Activated T-cell treated with anti-CD3 and anti-CD28 coated beads, Interleukin-2, amount 50 U/mL, for 1 hour (primary cell): ENCODE results near the gene AGBL4.
"Not testable (repeated sequence)": the region's sequence is repeated elsewhere in the genome, so short reads cannot be mapped to it uniquely, and the experiment has no call there.

Source experiments
- DNase-seq: peaks from one replicate; pipeline ENCODE4 v3.0.0-alpha.2; 2020

AGBL4 gene

DNA sequence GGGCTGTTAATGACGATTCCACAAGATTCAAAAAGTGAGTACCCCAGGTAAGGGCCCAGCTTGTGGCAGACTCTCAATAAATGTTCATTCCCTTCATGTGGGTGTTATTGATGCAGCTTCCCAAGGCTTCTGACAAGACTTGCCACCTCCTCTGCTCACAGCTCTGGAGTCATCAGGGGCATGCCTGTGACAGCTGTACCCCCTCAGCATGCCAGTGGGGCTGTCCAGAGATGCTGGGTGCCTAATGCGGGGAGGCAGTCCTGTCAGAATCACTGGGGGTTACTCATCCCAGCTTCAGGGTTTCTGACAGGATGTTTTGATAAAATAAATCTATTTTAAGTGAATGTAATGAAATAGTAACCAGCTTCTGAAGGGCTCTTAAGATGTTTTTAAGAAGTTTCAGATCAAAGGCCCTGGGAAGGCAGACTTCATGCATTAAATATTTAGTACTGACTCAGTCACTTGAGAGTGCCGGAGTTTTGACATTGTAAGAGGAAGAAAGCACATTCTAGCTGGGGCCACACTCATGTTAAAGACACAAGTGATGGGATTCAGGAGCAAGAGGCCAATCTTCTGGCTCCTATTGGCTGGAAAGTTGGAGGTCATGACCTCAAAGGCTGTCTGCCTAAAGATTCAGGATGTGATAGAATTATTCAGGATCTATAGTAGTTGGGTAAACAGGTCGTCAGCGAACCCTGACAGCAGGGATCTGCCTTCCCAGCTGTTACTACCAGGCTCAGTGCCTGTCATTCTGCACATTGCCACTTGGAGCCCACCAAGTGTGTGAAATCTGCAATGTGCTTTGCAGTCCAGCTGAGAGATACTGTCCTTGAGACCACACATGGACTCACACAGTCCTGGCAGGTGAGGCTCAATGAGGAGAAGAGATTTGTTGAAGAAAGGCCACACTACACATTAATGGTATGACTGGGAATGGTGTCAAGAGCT, 1007.5 kb downstream of the AGBL4 start:
- DNase-seq, result no peak

- DNase-seq, result no peak
Observed at GRCh38 chr1:49013079-49013478, 1010.7 kb downstream of the AGBL4 start.

GRCh38 chr1:49002981-49003380, 1020.8 kb downstream of the AGBL4 start:
- not testable (repeated sequence) for DNase-seq

- no peak for DNase-seq
Observed at GRCh38 chr1:48999321-48999720, 1024.4 kb downstream of the AGBL4 start.

- DNase-seq, result no peak
Observed at GRCh38 chr1:48996311-48996710, 1027.4 kb downstream of the AGBL4 start.

GRCh38 chr1:48988633-48989197, 1035.0 kb downstream of the AGBL4 start:
- no peak for DNase-seq

DNA sequence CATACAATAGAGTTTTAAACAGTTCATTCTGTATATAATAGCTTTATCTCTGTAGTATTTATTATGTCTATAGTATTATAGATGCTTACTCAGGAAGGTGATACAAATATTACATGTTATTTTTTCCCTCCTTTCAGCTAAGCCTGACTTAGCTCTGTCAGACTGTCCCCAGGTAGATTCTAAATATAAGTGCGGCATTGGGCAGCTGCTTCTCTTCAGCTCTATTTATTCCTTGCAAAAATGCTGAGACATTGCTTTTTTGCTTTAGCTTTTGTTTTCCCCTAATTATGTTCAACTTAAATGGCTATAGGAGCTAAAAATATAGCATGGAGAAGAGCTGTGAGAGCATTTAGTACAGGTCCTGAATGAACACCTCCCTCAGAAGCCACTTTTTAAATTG, 1043.8 kb downstream of the AGBL4 start:
- no peak for DNase-seq

DNA sequence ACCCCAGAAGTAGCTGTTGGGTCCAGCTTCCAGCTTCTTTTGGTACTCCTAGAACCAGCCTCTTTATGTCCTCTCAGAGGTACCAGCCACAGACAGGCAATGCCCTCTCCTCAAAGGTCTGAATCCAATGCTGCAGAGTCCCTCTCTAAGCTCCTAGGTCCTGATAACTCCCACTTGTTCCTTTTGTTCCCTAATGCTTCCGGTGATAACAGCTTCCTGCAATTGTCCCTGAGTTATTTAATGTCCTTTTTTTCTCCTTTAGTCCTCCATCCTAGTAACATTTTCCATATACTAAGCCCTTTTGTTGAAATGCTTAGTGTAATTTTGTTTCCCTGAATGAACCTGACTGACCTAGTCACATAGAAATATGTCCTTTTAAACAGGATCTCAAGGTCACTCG, 1045.3 kb downstream of the AGBL4 start:
- no peak for DNase-seq

- DNase-seq, result no peak
Observed at GRCh38 chr1:48977273-48977672, 1046.5 kb downstream of the AGBL4 start.

- no peak for DNase-seq
Observed at GRCh38 chr1:48969971-48970370, 1053.8 kb downstream of the AGBL4 start.

DNA sequence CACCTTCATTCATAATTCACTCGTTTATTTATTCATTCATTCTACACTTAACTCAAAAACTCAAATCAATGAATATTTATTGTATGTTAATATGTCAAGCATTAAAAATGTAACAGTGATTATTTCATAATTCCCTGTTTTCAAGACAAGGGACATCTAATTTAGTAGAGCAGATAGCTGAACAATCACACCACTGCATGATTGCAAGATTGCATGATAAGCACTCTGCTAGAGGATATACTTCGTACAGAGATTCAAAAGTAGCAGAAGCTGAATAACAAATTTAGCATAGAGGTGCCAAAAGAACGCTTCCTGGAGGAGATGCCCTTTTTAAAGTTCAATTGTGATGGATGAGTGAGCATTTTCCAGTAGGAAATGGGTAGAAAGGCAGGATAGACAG, 1056.4 kb downstream of the AGBL4 start:
- DNase-seq, result no peak

- no peak for DNase-seq
Observed at GRCh38 chr1:48966583-48966982, 1057.2 kb downstream of the AGBL4 start.

DNA sequence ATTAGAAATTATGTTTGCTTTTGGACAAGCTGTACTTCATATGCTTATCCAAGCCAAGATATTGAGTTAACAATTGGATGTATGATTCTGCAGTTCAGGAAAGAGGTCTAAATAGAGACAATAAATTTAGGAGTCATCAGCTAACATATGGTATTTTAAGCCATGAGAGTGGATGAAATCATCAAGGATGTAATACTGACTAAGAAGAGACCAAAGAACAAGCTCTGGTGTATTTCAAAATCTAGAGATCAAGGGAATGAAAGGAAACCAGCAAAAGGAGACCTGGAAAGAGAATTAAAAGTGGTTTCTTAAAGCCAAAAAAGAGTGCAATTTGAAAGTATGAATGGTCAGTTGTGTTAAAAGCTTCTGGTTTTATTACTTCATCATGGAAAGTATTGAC, 1063.4 kb downstream of the AGBL4 start:
- DNase-seq, result no peak

DNA sequence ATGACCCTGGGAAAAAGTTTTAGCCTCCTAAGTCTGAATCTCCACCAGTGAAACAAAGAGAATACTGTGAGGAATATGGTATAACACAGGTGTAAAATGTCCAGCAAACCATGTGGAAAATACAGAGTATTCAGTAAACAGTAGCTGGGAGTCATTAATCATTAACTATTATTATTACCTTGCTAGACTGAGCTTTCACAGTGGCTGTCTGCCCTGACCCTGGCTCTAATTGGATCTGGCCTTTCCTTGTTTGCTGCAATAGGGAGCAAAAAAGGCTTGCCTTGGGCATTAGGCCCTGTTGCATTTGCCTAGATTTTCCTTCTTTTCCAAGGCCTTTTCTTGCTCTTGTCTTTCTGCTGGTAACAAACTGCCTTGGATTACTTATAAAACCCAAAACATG, 1068.0 kb downstream of the AGBL4 start:
- no peak for DNase-seq

DNA sequence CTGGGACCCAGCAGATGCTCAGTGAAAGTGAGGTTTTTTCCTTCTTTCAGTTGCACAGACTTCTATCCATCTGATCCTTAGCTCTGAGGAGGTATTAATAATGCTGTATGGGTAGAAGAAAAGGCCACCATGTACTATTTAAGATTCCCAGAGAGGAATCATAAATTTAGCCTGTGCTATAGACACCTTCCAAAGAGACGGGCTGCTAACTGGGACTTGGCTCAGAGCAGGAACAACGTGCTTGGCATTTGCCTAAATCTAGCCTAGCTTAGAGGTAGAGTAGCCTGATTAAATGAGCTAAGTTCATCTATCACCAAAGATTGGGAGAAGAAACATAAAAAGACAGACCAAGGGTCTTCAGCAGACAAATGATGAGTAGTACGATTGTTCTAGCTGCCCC, 1070.1 kb downstream of the AGBL4 start:
- DNase-seq, result no peak

DNA sequence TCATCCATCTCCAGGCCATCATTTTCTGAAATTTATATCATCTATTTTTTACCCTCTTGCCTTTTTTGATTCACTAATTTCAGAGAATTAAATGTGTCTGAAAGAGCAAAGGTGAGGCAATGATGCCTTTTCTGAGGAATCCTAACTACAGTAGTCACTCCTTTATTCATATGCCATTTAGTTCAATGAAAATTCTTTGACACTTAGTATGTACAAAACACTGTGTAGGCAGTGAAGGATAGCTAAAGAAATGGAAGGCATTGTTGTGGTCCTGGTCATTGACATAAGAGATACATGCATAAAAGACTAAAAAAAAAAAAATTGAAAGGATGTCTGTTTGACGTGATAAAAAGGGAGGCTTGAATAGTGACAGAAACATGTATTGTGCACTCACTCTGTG, 1075.2 kb downstream of the AGBL4 start:
- no peak for DNase-seq

DNA sequence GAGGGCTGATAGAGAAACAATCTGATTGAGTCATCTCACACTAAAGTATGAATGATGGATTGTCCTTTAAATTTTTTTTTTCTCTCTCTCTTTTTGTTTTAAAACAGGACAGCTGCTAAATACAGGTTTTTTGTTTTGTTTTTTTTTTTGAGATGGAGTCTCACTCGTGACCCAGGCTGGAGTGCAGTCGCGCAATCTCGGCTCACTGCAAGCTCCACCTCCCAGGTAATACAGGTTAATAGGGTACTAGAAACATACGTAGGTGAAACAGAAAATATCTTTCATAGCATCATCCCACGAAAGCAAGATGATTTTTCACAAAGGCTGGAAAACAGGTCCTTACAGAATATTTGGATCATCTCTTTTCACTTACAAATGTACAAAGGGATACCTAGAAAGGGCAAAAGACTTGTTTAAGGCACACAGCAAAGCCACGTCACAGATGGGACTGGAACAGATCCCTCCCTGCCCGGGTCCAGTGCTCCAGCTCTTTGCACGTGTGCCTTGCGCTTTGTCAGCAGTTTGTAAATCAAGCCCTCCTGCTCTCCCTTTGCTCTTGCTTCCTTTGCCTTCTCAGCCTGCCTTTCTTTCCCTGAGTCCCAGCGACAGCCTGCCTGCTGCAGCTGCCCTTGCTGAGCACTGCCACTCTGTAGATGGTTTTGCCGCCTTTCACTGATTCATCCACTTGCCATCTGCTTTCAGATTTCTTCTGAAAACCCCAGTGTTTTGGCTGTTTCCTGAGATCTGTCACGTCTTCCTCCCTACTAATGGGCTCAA, 1075.8 kb downstream of the AGBL4 start:
- DNase-seq, result no peak

GRCh38 chr1:48946070-48946469, 1077.7 kb downstream of the AGBL4 start:
- DNase-seq, result no peak

DNA sequence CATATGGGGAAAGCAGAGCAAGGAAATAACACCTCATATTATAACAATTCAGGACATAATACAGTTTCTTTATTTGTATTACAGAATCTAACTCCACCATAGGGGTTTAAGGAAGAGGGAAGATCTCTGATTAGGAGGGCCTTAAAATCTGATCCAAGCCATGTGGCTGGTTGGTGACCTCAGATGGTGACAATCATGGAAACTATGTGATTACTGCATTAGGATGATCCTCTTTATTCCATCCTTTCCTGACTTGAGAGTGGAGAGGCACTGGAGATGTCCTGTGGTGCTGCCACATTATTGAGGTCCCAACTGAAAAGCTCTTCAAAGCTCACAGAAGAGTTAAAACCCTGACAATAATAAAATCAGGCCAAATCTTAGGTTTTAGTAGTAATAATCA, 1078.9 kb downstream of the AGBL4 start:
- DNase-seq, result no peak

GRCh38 chr1:48943826-48944225, 1079.9 kb downstream of the AGBL4 start:
- no peak for DNase-seq

DNA sequence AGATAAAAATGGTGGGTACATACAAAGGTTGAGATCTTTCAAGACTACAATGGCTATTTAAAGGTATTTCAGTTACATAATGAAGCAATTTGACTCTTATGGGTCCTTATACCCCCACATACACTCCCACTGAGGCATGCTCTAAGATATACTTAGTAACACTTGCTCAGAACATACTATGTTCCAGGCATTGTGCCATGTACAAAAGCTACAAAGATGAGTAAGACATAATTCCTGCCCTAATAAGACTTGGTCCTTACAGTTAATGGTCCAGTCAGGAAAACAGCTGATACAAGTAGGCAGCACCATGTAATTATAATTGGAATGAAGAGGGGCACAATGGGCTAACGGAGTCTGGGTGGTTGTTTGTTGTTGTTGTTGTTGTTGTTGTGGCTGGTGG, 1080.4 kb downstream of the AGBL4 start:
- DNase-seq, result no peak

- no peak for DNase-seq
Observed at GRCh38 chr1:48940962-48941732, 1082.6 kb downstream of the AGBL4 start.

DNA sequence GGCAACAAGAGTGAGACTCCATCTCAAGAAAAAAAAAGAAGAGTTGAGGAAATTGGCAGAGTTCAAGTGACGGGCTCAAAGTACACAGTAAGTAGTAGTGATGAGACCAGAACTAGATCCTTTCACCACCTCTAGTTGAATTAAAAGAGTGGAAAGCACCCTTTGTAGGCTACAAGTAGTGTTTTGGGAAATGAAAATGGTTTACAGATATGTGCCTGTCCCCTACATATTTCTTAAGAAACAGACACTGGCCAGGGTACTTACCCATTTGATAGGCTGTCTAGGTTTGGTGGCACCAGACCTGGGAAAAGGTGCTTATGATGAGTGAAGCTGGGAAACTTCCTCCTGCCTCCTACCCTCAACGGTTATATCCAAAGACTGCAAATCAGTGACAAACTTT, 1083.4 kb downstream of the AGBL4 start:
- DNase-seq, result no peak
